HUES64 (cell line): ENCODE results near the gene CDK5R1.
A peak's percentile ranks its signal among the peaks of the same experiment; 100 is the strongest.

Experiments
- H3K27ac ChIP-seq: 2 replicates; pipeline ENCODE4 v1.7.0; 2013; ENCODE audit warnings: low read depth, low read length, inconsistent platforms
- H3K27me3 ChIP-seq: 2 replicates; pipeline ENCODE4 v1.6.1; 2013; ENCODE audit warnings: mild to moderate bottlenecking, low read length; ENCODE audit not compliant: insufficient read depth
- H3K36me3 ChIP-seq: 2 replicates; pipeline ENCODE4 v1.6.1; 2013; ENCODE audit warnings: mild to moderate bottlenecking, low read length; ENCODE audit not compliant: insufficient read depth
- H3K4me1 ChIP-seq: 2 replicates; pipeline ENCODE4 v1.6.1; 2013; ENCODE audit warnings: mild to moderate bottlenecking, low read length, moderate library complexity; ENCODE audit not compliant: insufficient read depth
- H3K4me3 ChIP-seq: 2 replicates; pipeline ENCODE4 v1.5.1; 2013; ENCODE audit warnings: mild to moderate bottlenecking, low read length, moderate library complexity
- H3K9ac ChIP-seq: 2 replicates; pipeline ENCODE4 v1.6.1; 2013; ENCODE audit warnings: mild to moderate bottlenecking, low read depth, low read length
- H3K9me3 ChIP-seq: 2 replicates; pipeline ENCODE4 v1.6.1; 2013; ENCODE audit warnings: low read depth, low read length; ENCODE audit not compliant: insufficient read depth
- WGBS: fragments of 150-250, 120-280 bp; methylation state at CpG from one replicate; pipeline ENCODE4 v1.1.7; 2013; ENCODE audit warnings: missing lambda C conversion rate; 5-methylcytosine and 5-hydroxymethylcytosine counted together

Gene CDK5R1

GRCh38 chr17:32504166-32504990 is 17.6 kb downstream of the CDK5R1 start:
- no peaks in the 10 kb centered on the region for H3K36me3 ChIP-seq
- WGBS: 82% methylated on average over 18 of the region's 18 CpGs
- no peak overlapping the region for H3K9ac ChIP-seq
- H3K9me3 ChIP-seq: no peaks in the 10 kb centered on the region
- H3K27ac ChIP-seq: no peak overlapping the region
- H3K4me3 ChIP-seq: no peak overlapping the region
- H3K27me3 ChIP-seq: no peaks in the 10 kb centered on the region
- H3K4me1 ChIP-seq: peaks cover 7% of the 10 kb centered on the region; the same call in 1 of the 2 replicates

GRCh38 chr17:32508926-32509325 is 22.1 kb downstream of the CDK5R1 start:
- Histone ChIP-seq H3K27me3 (no peaks in the 10 kb centered on the region), H3K27ac (no peak overlapping the region), H3K9me3 (no peaks in the 10 kb centered on the region), H3K4me1 (peaks cover 7% of the 10 kb centered on the region; the same call in 1 of the 2 replicates), H3K36me3 (no peaks in the 10 kb centered on the region), H3K4me3 (no peak overlapping the region), H3K9ac (no peak overlapping the region)
- WGBS: 92% methylated on average over 5 of the region's 5 CpGs

GRCh38 chr17:32510466-32510865 is 23.7 kb downstream of the CDK5R1 start:
- no peak overlapping the region for H3K9ac ChIP-seq
- 77% methylated on average over 7 of the region's 7 CpGs for WGBS
- no peak overlapping the region for H3K4me3 ChIP-seq
- no peaks in the 10 kb centered on the region for H3K27me3 ChIP-seq
- no peaks in the 10 kb centered on the region for H3K9me3 ChIP-seq
- H3K27ac ChIP-seq: no peak overlapping the region
- H3K36me3 ChIP-seq: no peaks in the 10 kb centered on the region
- peaks cover 11% of the 10 kb centered on the region for H3K4me1 ChIP-seq

GRCh38 chr17:32512328-32512727 is 25.5 kb downstream of the CDK5R1 start:
- H3K36me3 ChIP-seq: no peaks in the 10 kb centered on the region
- H3K4me1 ChIP-seq: peaks cover 30% of the 10 kb centered on the region
- 92% methylated on average over 2 of the region's 2 CpGs for WGBS
- H3K9me3 ChIP-seq: no peaks in the 10 kb centered on the region
- no peak overlapping the region for H3K4me3 ChIP-seq
- H3K27me3 ChIP-seq: no peaks in the 10 kb centered on the region
- H3K9ac ChIP-seq: no peak overlapping the region
- no peak overlapping the region for H3K27ac ChIP-seq

GRCh38 chr17:32513579-32513978 is 26.8 kb downstream of the CDK5R1 start:
- Histone ChIP-seq H3K9me3 (no peaks in the 10 kb centered on the region), H3K27me3 (peaks cover 5% of the 10 kb centered on the region; the same call in 1 of the 2 replicates), H3K9ac (no peak overlapping the region), H3K4me1 (peaks cover 41% of the 10 kb centered on the region), H3K27ac (no peak overlapping the region), H3K36me3 (no peaks in the 10 kb centered on the region), H3K4me3 (no peak overlapping the region)
- WGBS: 92% methylated on average over 3 of the region's 3 CpGs

- 88% methylated on average over 4 of the region's 4 CpGs for WGBS
- Histone ChIP-seq H3K36me3 (no peaks in the 10 kb centered on the region), H3K4me1 (peaks cover 45% of the 10 kb centered on the region), H3K9ac (no peak overlapping the region), H3K9me3 (no peaks in the 10 kb centered on the region), H3K4me3 (no peak overlapping the region), H3K27ac (no peak overlapping the region), H3K27me3 (peaks cover 5% of the 10 kb centered on the region; the same call in 1 of the 2 replicates)
Measured at GRCh38 chr17:32514606-32515005, 27.8 kb downstream of the CDK5R1 start.

GRCh38 chr17:32515677-32516383 is 29.0 kb downstream of the CDK5R1 start:
- Histone ChIP-seq H3K9ac (no peak overlapping the region), H3K9me3 (no peaks in the 10 kb centered on the region), H3K27me3 (peaks cover 5% of the 10 kb centered on the region; the same call in 1 of the 2 replicates), H3K36me3 (no peaks in the 10 kb centered on the region), H3K27ac (peak overlapping the region; percentile 8; the same call in 1 of the 2 replicates), H3K4me1 (peaks cover 58% of the 10 kb centered on the region), H3K4me3 (no peak overlapping the region)
- WGBS: 93% methylated on average over 4 of the region's 4 CpGs

- H3K4me1 ChIP-seq: peaks cover 63% of the 10 kb centered on the region
- H3K9me3 ChIP-seq: no peaks in the 10 kb centered on the region
- no peak overlapping the region for H3K4me3 ChIP-seq
- H3K27me3 ChIP-seq: peaks cover 5% of the 10 kb centered on the region; the same call in 1 of the 2 replicates
- 6% methylated on average over 2 of the region's 2 CpGs for WGBS
- H3K36me3 ChIP-seq: no peaks in the 10 kb centered on the region
- no peak overlapping the region for H3K9ac ChIP-seq
- peak overlapping the region; percentile 34; the same call in 1 of the 2 replicates for H3K27ac ChIP-seq
Measured at GRCh38 chr17:32516450-32516849, 29.7 kb downstream of the CDK5R1 start.

- no peak overlapping the region for H3K4me3 ChIP-seq
- H3K27ac ChIP-seq: peak overlapping the region; percentile 34; the same call in 1 of the 2 replicates
- no peaks in the 10 kb centered on the region for H3K9me3 ChIP-seq
- no peaks in the 10 kb centered on the region for H3K36me3 ChIP-seq
- H3K27me3 ChIP-seq: peaks cover 5% of the 10 kb centered on the region; the same call in 1 of the 2 replicates
- H3K4me1 ChIP-seq: peaks cover 63% of the 10 kb centered on the region
- WGBS: 70% methylated on average over 12 of the region's 12 CpGs
- H3K9ac ChIP-seq: no peak overlapping the region
Measured at GRCh38 chr17:32516940-32517701, 30.3 kb downstream of the CDK5R1 start.

GRCh38 chr17:32517982-32518381 is 31.2 kb downstream of the CDK5R1 start:
- Histone ChIP-seq H3K4me1 (peaks cover 63% of the 10 kb centered on the region), H3K27ac (no peak overlapping the region)
- 92% methylated on average over 7 of the region's 7 CpGs for WGBS

More at GRCh38 chr17:32517982-32518381, 31.2 kb downstream of the CDK5R1 start:
- Histone ChIP-seq H3K4me3 (no peak overlapping the region), H3K9me3 (no peaks in the 10 kb centered on the region), H3K36me3 (no peaks in the 10 kb centered on the region), H3K27me3 (peaks cover 5% of the 10 kb centered on the region; the same call in 1 of the 2 replicates), H3K9ac (no peak overlapping the region)
